Measurements from ENCODE around the gene VASN.

VASN gene

GRCh38 chr16:4428500-4428899 is 56.9 kb downstream of the VASN start:
- Histone ChIP-seq H2AFZ (ENCODE audit: low read depth, low read length) (no peak overlapping the region), H4K20me1 (ENCODE audit: insufficient read depth, low read length) (peaks cover 16% of the 10 kb centered on the region; the same call in 1 of the 2 replicates), H3K4me2 (ENCODE audit: insufficient read depth, low read length) (no peak overlapping the region; the same call in 1 of the 2 replicates), H3K27ac (ENCODE audit: low read length) (no peak overlapping the region), H3K36me3 (ENCODE audit: insufficient read depth, low read length) (peaks cover 33% of the 10 kb centered on the region), H3K4me1 (ENCODE audit: insufficient read depth, low read length) (peaks cover 29% of the 10 kb centered on the region), H3K9ac (ENCODE audit: low read depth, low read length) (no peak overlapping the region), H3K27me3 (ENCODE audit: insufficient read depth, low read length, poor library complexity) (no peaks in the 10 kb centered on the region), H3K4me3 (ENCODE audit: low read depth in 1 of 2, low read length in 2 of 2) (no peak overlapping the region), H3K9me3 (ENCODE audit: insufficient read depth, low read length, severe bottlenecking) (no peaks in the 10 kb centered on the region), H3K79me2 (ENCODE audit: insufficient read depth, low read length) (peaks cover 60% of the 10 kb centered on the region)
- TF ChIP-seq CTCF (IDR thresholded peaks at IDR 0.05; ENCODE audit: borderline replicate concordance, extremely low read depth, low read length, poor library complexity, severe bottlenecking), result no peak
- no peak for TF ChIP-seq EZH2 (IDR thresholded peaks at IDR 0.05; ENCODE audit: borderline replicate concordance, low read depth, low read length, severe bottlenecking)
- DNase-seq (no peak), ATAC-seq (ENCODE audit: insufficient read depth, low read depth) (no peak)

- H3K4me3 ChIP-seq (ENCODE audit: low read depth in 1 of 2, low read length in 2 of 2), result no peak overlapping the region
- no peaks in the 10 kb centered on the region for H3K27me3 ChIP-seq (ENCODE audit: insufficient read depth, low read length, poor library complexity)
- no peak overlapping the region for H2AFZ ChIP-seq (ENCODE audit: low read depth, low read length)
- H3K4me1 ChIP-seq (ENCODE audit: insufficient read depth, low read length), result peaks cover 21% of the 10 kb centered on the region
- TF ChIP-seq CTCF (IDR thresholded peaks at IDR 0.05; ENCODE audit: borderline replicate concordance, extremely low read depth, low read length, poor library complexity, severe bottlenecking) (no peak), EZH2 (IDR thresholded peaks at IDR 0.05; ENCODE audit: borderline replicate concordance, low read depth, low read length, severe bottlenecking) (no peak)
- no peak overlapping the region for H3K27ac ChIP-seq (ENCODE audit: low read length)
- H3K9me3 ChIP-seq (ENCODE audit: insufficient read depth, low read length, severe bottlenecking), result no peaks in the 10 kb centered on the region
- DNase-seq (no peak), ATAC-seq (ENCODE audit: insufficient read depth, low read depth) (no peak)
- no peak overlapping the region for H3K4me2 ChIP-seq (ENCODE audit: insufficient read depth, low read length)
- no peak overlapping the region for H3K9ac ChIP-seq (ENCODE audit: low read depth, low read length)
- peaks cover 55% of the 10 kb centered on the region for H3K79me2 ChIP-seq (ENCODE audit: insufficient read depth, low read length)
- H3K36me3 ChIP-seq (ENCODE audit: insufficient read depth, low read length), result peaks cover 55% of the 10 kb centered on the region
- peaks cover 16% of the 10 kb centered on the region; the same call in 1 of the 2 replicates for H4K20me1 ChIP-seq (ENCODE audit: insufficient read depth, low read length)
These were observed 59.4 kb downstream of the VASN start for GRCh38 chr16:4431023-4431422.

All from DND-41 (cell line).